Esophagus squamous epithelium (tissue), 4 donors: ENCODE data around the gene TOGARAM1.

Experiments
- CTCF ChIP-seq, 6 experiments: fragments of 450-650 bp in 4 of 6; fragments of 200-600 bp in 2 of 6; sonication (generic) in 2 of 6; IDR thresholded peaks; one replicate each; pipeline ENCODE4 v1.5.1; 2016 to 2019; ENCODE audit warnings: antibody characterized with exemption in 6 of 6, mild to moderate bottlenecking in 4 of 6, moderate library complexity in 4 of 6
- POLR2A ChIP-seq, 4 donors: fragments of 450-650 bp; IDR thresholded peaks; one replicate each; pipeline ENCODE4 v1.6.1; 2017; ENCODE audit warnings: antibody characterized with exemption in 4 of 4, mild to moderate bottlenecking in 4 of 4, moderate library complexity in 3 of 4

GRCh38 chr14:45091710-45092109 lies 129.7 kb downstream of the TOGARAM1 start:
- no peak for TF ChIP-seq CTCF (IDR thresholded peaks at IDR 0.05)
- TF ChIP-seq POLR2A (IDR thresholded peaks at IDR 0.05) = no peak
